Effector CD8-positive, alpha-beta T cell (primary cell): Measurements from ENCODE around the gene C9orf85.
"Not testable (repeated sequence)": the region's sequence is repeated elsewhere in the genome, so short reads cannot be mapped to it uniquely, and the experiment has no call there.

Source experiments
- DNase-seq: peaks from one replicate; lab custom pipeline; 2025; lab: John Stamatoyannopoulos, UW

C9orf85 gene

GRCh38 chr9:71941998-71942567, 30.6 kb downstream of the C9orf85 start:
- DNase-seq, result no peak

- no peak for DNase-seq
Observed at GRCh38 chr9:71944754-71945375, 33.4 kb downstream of the C9orf85 start.

GRCh38 chr9:71954652-71955051, 43.2 kb downstream of the C9orf85 start:
- DNase-seq, result not testable (repeated sequence)

GRCh38 chr9:71955300-71955915, 44.0 kb downstream of the C9orf85 start:
- DNase-seq, result no peak

GRCh38 chr9:71962328-71962727, 50.9 kb downstream of the C9orf85 start:
- DNase-seq, result no peak

- not testable (repeated sequence) for DNase-seq
Observed at GRCh38 chr9:71963471-71963996, 52.1 kb downstream of the C9orf85 start.

GRCh38 chr9:71965403-71965802, 54.0 kb downstream of the C9orf85 start:
- DNase-seq, result no peak

GRCh38 chr9:71966601-71967000, 55.2 kb downstream of the C9orf85 start:
- DNase-seq, result no peak

GRCh38 chr9:71968541-71969090, 57.2 kb downstream of the C9orf85 start:
- no peak for DNase-seq

- DNase-seq, result no peak
Observed at GRCh38 chr9:71975833-71976232, 64.4 kb downstream of the C9orf85 start.

- DNase-seq, result no peak
Observed at GRCh38 chr9:71977003-71977402, 65.6 kb downstream of the C9orf85 start.

- no peak for DNase-seq
Observed at GRCh38 chr9:71980266-71981190, 69.1 kb downstream of the C9orf85 start.

GRCh38 chr9:71981944-71982343, 70.5 kb downstream of the C9orf85 start:
- no peak for DNase-seq

GRCh38 chr9:71984403-71984802, 73.0 kb downstream of the C9orf85 start:
- DNase-seq, result no peak

GRCh38 chr9:71984831-71985281, 73.4 kb downstream of the C9orf85 start:
- DNase-seq, result no peak

GRCh38 chr9:71985297-71985911, 74.0 kb downstream of the C9orf85 start:
- no peak for DNase-seq

- DNase-seq, result no peak
Observed at GRCh38 chr9:71986900-71987299, 75.5 kb downstream of the C9orf85 start.

- no peak for DNase-seq
Observed at GRCh38 chr9:71987471-71988371, 76.3 kb downstream of the C9orf85 start.

GRCh38 chr9:71990466-71990865, 79.0 kb downstream of the C9orf85 start:
- no peak for DNase-seq

GRCh38 chr9:72005451-72005850, 94.0 kb downstream of the C9orf85 start:
- DNase-seq, result no peak
